GM10266 (cell line): ENCODE data around the gene ZBTB22.
"Not testable (repeated sequence)": the region's sequence is repeated elsewhere in the genome, so short reads cannot be mapped to it uniquely, and the experiment has no call there.

ENCODE experiments used
- DNase-seq: peaks from one replicate; pipeline ENCODE4 v3.0.0; 2012; ENCODE audit errors: extremely low spot score
- TF ChIP-seq, protein P1 (sequence below): IDR thresholded peaks from 2 replicates; pipeline ENCODE4 v1.5.1; 2012; ENCODE audit warnings: mild to moderate bottlenecking, low read depth; ENCODE audit not compliant: control insufficient read depth, insufficient read depth; ENCODE audit errors: missing control alignments

The ZBTB22 gene

GRCh38 chr6:33288921-33289783 lies 28.4 kb downstream of the ZBTB22 start, which contains the start of the genes PFDN6 and WDR46:
PFDN6 (plus strand) TSS chr6:33289601; CDS start chr6:33289857, 256 bp downstream.
WDR46 (minus strand) TSS chr6:33289239; CDS start chr6:33289170, 69 bp downstream.
- peak; percentile 91 for DNase-seq
- TF ChIP-seq, protein P1, sequence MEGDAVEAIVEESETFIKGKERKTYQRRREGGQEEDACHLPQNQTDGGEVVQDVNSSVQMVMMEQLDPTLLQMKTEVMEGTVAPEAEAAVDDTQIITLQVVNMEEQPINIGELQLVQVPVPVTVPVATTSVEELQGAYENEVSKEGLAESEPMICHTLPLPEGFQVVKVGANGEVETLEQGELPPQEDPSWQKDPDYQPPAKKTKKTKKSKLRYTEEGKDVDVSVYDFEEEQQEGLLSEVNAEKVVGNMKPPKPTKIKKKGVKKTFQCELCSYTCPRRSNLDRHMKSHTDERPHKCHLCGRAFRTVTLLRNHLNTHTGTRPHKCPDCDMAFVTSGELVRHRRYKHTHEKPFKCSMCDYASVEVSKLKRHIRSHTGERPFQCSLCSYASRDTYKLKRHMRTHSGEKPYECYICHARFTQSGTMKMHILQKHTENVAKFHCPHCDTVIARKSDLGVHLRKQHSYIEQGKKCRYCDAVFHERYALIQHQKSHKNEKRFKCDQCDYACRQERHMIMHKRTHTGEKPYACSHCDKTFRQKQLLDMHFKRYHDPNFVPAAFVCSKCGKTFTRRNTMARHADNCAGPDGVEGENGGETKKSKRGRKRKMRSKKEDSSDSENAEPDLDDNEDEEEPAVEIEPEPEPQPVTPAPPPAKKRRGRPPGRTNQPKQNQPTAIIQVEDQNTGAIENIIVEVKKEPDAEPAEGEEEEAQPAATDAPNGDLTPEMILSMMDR, result no peak

GRCh38 chr6:33288141-33288920 lies 29.2 kb downstream of the ZBTB22 start:
- TF ChIP-seq, protein P1, result no peak
- DNase-seq, result no peak

GRCh38 chr6:33286946-33287914 lies 30.3 kb downstream of the ZBTB22 start:
- DNase-seq, result no peak
- TF ChIP-seq, protein P1, result no peak

DNA sequence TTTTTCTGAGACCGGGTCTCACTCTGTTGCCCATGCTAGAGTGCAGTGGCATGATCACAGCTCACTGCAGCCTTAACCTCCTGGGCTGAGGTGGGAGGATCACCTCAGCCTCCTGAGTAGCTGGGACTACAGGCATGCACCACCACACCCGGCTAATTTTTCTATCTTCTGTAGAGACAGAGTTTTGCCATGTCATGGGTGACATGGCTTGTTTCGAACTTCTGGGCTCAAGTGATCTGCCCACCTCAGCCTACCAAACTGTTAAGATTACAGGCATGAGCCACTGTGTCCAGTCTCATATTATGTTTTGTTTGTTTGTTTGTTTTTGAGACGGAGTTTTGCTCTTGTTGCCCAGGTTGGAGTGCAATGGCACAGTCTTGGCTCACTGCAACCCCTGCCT lies 32.3 kb downstream of the ZBTB22 start:
- not testable (repeated sequence) for DNase-seq

DNA sequence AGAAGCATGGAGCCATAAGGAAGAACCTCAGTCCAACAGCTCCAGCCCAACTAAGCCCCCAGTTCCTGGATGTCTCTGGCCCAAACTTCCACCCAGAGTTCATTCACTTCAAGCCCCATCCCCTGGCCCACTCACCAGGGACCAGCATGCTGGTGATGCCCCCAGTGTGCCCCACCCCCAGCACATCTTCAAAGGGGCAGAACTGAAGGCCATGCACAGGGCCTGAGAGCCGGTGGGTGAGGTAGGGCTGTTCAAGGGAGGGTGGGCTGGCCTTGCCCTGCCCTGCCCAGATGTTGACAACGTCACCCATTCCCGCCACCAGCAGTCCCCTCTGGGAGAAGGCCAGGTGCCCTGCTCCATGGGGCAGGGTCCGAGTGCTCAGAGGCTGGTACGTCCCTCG lies 37.0 kb downstream of the ZBTB22 start:
- DNase-seq, result no peak
- TF ChIP-seq, protein P1, result no peak

DNA sequence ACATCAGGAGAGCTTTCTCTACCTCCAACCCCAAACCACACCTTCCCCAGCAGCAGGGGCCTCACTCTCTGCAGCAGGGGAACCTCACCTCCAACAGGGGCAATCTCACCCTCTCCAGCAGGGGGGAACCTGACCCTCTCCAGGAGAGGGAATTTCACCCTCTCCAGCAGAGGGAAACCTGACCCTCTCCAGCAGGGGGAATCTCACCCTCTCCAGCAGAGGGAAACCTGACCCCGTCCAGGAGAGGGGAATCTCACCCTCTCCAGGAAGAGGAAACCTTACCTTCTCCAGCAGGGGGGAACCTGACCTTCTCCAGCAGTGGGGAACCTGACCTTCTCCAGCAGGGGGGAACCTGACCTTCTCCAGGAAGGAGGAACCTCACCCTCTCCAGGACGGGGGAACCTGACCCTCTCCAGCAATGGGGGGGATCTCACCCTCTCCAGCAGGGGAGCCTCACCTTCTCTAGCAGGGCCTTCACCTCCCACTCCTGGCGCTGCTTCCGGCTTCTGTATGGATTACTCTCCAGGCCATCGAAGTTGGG lies 37.5 kb downstream of the ZBTB22 start:
- DNase-seq, result no peak
- TF ChIP-seq, protein P1, result peak; percentile 30
